Mononuclear cell (primary cell): ENCODE data around the gene AREL1. TPM values are rescaled to one million over a fixed set of nuclear protein-coding genes. Genes with fewer than 3 reads are reported as not detected.

ENCODE experiments used
- H3K27me3 ChIP-seq: 2 replicates; pipeline ENCODE4 v1.6.0; 2011; ENCODE audit warnings: low read length, control low read depth; ENCODE audit not compliant: insufficient read depth
- H3K4me1 ChIP-seq: 2 replicates; pipeline ENCODE4 v1.5.1; 2011; ENCODE audit warnings: mild to moderate bottlenecking, low read length, control low read depth; ENCODE audit not compliant: insufficient read depth
- H3K4me3 ChIP-seq: 2 replicates; pipeline ENCODE4 v1.5.1; 2011; ENCODE audit warnings: mild to moderate bottlenecking, low read length, moderate library complexity
- H3K9me3 ChIP-seq: 2 replicates; pipeline ENCODE4 v1.5.1; 2011; ENCODE audit warnings: low read depth, mild to moderate bottlenecking, control low read depth, low read length
- total RNA-seq: library from RNA; depleted of rRNA; stranded (reverse); fragments of >200 nt; gene quantifications from one replicate; pipeline ENCODE4 v1.2.3, GENCODE V29; 2012

AREL1 gene
- total RNA-seq, 1 donor: 32.8 TPM

GRCh38 chr14:74683406-74683805 lies 29.5 kb downstream of the AREL1 start:
- Histone ChIP-seq H3K9me3 (no peaks in the 10 kb centered on the region), H3K27me3 (no peaks in the 10 kb centered on the region), H3K4me3 (no peak overlapping the region), H3K4me1 (peaks cover 29% of the 10 kb centered on the region)

- Histone ChIP-seq H3K4me3 (no peak overlapping the region), H3K4me1 (peaks cover 29% of the 10 kb centered on the region), H3K27me3 (no peaks in the 10 kb centered on the region), H3K9me3 (no peaks in the 10 kb centered on the region)
Measured at GRCh38 chr14:74682169-74682952, 30.5 kb downstream of the AREL1 start.

GRCh38 chr14:74675219-74675618 lies 37.7 kb downstream of the AREL1 start:
- Histone ChIP-seq H3K4me3 (no peak overlapping the region), H3K27me3 (no peaks in the 10 kb centered on the region), H3K9me3 (no peaks in the 10 kb centered on the region), H3K4me1 (no peaks in the 10 kb centered on the region)

- no peak overlapping the region for H3K4me3 ChIP-seq
- no peaks in the 10 kb centered on the region for H3K9me3 ChIP-seq
- H3K27me3 ChIP-seq: no peaks in the 10 kb centered on the region
- no peaks in the 10 kb centered on the region for H3K4me1 ChIP-seq
Measured at GRCh38 chr14:74673768-74674167, 39.1 kb downstream of the AREL1 start.

- Histone ChIP-seq H3K9me3 (no peaks in the 10 kb centered on the region), H3K27me3 (no peaks in the 10 kb centered on the region), H3K4me3 (no peak overlapping the region), H3K4me1 (no peaks in the 10 kb centered on the region)
Measured at GRCh38 chr14:74671789-74672188, 41.1 kb downstream of the AREL1 start.

GRCh38 chr14:74670726-74671411 lies 42.0 kb downstream of the AREL1 start:
- no peaks in the 10 kb centered on the region for H3K9me3 ChIP-seq
- H3K27me3 ChIP-seq: no peaks in the 10 kb centered on the region
- H3K4me3 ChIP-seq: no peak overlapping the region
- no peaks in the 10 kb centered on the region for H3K4me1 ChIP-seq

- H3K4me3 ChIP-seq: no peak overlapping the region
- H3K9me3 ChIP-seq: no peaks in the 10 kb centered on the region
- no peaks in the 10 kb centered on the region for H3K4me1 ChIP-seq
- H3K27me3 ChIP-seq: no peaks in the 10 kb centered on the region
Measured at GRCh38 chr14:74669846-74670245, 43.0 kb downstream of the AREL1 start.

- H3K4me1 ChIP-seq: no peaks in the 10 kb centered on the region
- H3K9me3 ChIP-seq: no peaks in the 10 kb centered on the region
- H3K4me3 ChIP-seq: no peak overlapping the region
- no peaks in the 10 kb centered on the region for H3K27me3 ChIP-seq
Measured at GRCh38 chr14:74669256-74669655, 43.6 kb downstream of the AREL1 start.

GRCh38 chr14:74667758-74668157 lies 45.1 kb downstream of the AREL1 start:
- Histone ChIP-seq H3K4me3 (no peak overlapping the region), H3K9me3 (no peaks in the 10 kb centered on the region), H3K27me3 (no peaks in the 10 kb centered on the region), H3K4me1 (no peaks in the 10 kb centered on the region)

GRCh38 chr14:74664717-74665116 lies 48.2 kb downstream of the AREL1 start:
- Histone ChIP-seq H3K9me3 (no peaks in the 10 kb centered on the region), H3K4me3 (no peak overlapping the region), H3K4me1 (no peaks in the 10 kb centered on the region), H3K27me3 (no peaks in the 10 kb centered on the region)

GRCh38 chr14:74663884-74664283 lies 49.0 kb downstream of the AREL1 start:
- no peaks in the 10 kb centered on the region for H3K27me3 ChIP-seq
- H3K4me1 ChIP-seq: no peaks in the 10 kb centered on the region
- no peaks in the 10 kb centered on the region for H3K9me3 ChIP-seq
- no peak overlapping the region for H3K4me3 ChIP-seq

GRCh38 chr14:74661726-74662450 lies 51.0 kb downstream of the AREL1 start:
- H3K4me1 ChIP-seq: no peaks in the 10 kb centered on the region
- no peaks in the 10 kb centered on the region for H3K9me3 ChIP-seq
- no peaks in the 10 kb centered on the region for H3K27me3 ChIP-seq
- no peak overlapping the region for H3K4me3 ChIP-seq

- Histone ChIP-seq H3K9me3 (no peaks in the 10 kb centered on the region), H3K27me3 (no peaks in the 10 kb centered on the region), H3K4me3 (no peak overlapping the region), H3K4me1 (no peaks in the 10 kb centered on the region)
Measured at GRCh38 chr14:74660863-74661262, 52.0 kb downstream of the AREL1 start.

GRCh38 chr14:74660167-74660566 lies 52.7 kb downstream of the AREL1 start:
- H3K4me1 ChIP-seq: no peaks in the 10 kb centered on the region
- no peak overlapping the region for H3K4me3 ChIP-seq
- H3K27me3 ChIP-seq: no peaks in the 10 kb centered on the region
- no peaks in the 10 kb centered on the region for H3K9me3 ChIP-seq

GRCh38 chr14:74658535-74659131 lies 54.2 kb downstream of the AREL1 start:
- Histone ChIP-seq H3K9me3 (no peaks in the 10 kb centered on the region), H3K4me1 (no peaks in the 10 kb centered on the region), H3K27me3 (no peaks in the 10 kb centered on the region), H3K4me3 (no peak overlapping the region)
